GM18870 (cell line): ENCODE measurements around the gene UNC13A.
"Not testable (repeated sequence)": the region's sequence is repeated elsewhere in the genome, so short reads cannot be mapped to it uniquely, and the experiment has no call there.

Experiments
- ATAC-seq: cut with Tn5 transposase; IDR thresholded peaks from one replicate; pipeline ENCODE4 v1.9.1; 2021; ENCODE audit warnings: moderate library complexity; ENCODE audit not compliant: unreplicated experiment

Gene UNC13A

DNA sequence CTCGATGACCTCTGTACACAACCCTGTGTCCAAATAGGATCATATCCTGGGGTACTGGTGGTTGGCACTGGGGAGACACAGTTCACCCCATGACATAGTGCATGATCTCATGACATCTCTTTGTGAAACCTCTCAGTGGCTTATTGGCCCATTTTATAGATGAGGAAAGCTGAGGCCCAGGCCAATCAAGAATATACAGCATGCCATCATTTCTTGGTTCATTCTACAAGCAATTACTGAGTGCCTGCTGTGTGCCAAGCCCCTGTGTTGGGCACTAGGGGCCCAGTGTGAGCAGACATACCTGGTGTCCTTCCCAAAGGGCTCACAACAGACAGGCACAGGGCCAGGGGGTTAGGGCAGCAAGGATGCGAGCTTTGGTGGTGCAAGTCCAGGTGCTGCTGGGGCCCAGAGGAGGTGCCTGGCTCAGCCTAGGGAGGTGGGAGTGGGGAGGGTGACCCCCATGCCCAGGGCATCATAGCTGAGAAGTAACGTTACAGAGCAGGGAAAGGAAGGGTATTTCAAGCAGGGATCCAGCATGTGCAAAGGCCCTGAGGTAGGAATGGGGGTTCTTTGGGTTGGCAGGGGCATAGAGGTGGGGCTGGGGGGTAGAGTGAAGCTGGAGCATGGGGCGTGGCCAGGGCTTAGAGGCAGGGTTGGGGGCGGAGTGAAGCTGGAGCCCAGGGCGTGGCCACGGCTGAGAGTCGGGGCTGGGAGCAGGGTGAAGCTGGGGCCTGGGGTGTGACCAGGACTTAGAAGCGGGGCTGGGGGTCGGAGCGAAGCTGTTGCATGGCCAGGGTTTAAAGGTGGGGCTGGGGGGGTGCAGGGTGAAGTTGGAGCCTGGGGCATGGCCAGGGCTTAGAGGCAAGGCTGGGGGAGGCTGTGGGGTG, 112.0 kb downstream of the UNC13A start:
- ATAC-seq = no peak

DNA sequence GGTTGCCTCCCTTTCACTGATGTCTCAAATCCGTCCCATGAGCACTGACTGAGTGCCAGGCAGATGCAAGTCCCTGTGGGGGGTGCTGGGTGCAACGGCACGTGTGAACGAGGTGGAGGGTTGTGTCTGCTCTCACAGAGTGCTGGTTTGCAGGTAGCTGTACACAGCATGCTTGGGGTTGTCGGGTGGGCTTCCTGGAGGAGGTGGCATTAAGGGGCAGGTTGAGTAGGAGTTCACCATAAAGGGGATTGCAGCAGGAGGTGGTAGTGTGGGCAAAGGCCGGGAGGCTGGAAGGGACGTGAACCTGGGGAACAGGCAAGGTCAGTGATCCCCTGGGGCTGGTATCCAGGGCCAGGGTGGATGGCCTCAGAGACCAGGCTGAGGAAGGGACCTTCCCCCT, 115.5 kb downstream of the UNC13A start:
- ATAC-seq = no peak

DNA sequence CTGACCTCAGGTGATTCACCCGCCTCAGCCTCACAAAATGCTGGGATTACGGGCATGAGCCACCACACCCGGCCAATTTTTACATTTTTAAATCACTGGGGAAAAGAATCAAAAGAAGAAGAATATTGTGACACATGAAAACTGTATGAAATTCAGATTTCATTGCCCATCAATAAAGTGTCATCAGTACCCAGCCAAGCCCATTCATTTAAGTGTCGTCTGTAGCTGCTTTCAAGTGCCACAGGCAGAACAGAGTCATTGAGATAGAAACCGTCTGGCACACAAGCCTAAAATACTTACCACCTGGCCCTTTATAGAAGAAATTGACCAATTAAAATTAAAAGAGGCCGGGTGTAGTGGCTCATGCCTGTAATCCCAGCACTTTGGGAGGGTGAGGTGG, 117.4 kb downstream of the UNC13A start:
- ATAC-seq = no peak

DNA sequence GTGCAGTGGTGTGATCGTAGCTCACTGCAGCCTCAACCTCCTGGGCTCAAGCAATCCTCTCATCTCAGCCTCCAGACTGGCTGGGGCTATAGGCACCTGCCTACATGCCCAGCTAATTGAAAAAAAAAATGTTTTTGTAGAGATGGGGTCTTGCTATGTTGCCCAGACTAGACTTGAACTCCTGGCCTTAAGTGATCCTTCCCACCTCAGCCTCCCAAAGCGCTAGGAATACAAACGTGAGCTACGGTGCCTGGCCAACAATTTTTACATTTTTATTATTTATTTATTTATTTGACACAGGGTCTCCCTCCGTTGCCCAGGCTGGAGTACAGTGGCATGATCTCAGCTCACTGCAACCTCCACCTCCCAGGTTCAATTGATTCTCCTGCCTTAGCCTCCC, 117.9 kb downstream of the UNC13A start:
- ATAC-seq = not testable (repeated sequence)

DNA sequence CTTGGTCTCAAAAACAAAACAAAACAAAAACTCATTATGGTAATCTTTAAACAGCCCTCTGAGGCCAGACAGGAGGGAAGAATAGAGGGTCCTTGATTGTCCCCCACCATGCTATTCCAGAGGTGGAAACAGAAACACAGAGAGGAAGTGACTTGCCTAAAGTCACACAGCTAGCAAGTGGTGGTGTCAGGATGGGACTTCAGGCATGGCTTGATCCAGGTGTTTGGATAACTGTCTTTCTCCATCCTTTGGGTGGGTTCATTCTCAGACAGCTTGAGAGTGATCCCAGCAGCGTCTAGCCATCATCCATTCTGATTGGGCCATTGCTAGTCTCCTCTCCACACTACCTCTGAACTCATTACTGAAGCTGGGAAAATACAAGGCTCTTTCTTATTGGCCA, 120.2 kb downstream of the UNC13A start:
- ATAC-seq = no peak

DNA sequence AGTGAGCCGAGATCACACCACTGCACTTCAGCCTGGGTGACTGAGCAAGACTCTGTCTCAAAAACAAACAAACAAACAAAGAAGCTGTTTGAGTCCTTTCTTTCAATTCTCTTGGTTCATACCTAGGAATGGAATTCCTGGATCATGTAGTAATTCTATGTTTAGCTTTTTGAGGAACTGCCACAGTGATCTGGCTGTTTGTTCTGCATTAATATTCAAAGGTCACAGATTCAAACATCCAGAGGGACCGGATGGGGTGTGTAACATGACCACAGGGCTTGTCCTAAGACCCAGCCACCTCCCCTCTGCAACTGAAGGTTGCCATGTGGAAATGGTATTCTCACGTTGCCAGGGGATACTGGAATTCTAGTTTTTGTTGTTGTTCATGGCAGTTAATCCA, 122.5 kb downstream of the UNC13A start:
- no peak for ATAC-seq

DNA sequence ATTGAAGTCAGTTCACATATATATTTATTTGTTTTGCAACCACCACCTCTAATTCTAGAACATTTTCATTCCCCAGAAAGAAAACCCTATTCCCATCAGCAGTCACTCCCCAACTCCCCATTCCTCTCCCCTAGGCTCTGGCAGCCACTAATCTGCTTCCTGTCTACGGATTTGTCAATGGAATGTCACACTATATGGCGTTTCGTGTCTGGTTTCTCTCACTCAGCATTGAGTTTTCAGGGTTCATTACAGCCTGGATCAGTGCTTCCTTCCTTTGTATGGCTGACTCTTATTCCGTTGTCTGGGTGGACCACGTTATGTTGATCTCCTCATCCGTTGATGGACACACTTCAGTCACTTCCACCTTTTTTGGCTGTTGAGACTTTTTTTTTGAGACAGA, 123.4 kb downstream of the UNC13A start:
- ATAC-seq = no peak

DNA sequence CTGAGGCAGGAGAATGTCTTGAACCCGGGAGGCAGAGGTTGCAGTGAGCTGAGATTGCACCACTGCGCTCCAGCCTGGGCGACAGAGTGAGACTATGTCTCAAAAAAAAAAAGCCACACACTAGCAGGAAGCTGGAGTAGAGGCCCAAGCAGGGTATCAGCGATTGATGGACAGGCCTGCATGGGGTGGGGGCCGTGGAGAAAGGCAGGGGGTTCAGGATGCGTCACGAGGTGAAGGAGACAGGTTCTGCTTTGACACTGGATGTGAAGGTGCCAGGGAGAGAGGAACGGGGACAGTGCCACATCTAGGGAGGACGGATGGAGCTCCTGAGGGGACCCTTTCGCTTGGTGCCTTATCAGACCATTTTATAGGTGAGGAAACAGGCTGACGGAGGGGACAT, 125.6 kb downstream of the UNC13A start:
- no peak for ATAC-seq

DNA sequence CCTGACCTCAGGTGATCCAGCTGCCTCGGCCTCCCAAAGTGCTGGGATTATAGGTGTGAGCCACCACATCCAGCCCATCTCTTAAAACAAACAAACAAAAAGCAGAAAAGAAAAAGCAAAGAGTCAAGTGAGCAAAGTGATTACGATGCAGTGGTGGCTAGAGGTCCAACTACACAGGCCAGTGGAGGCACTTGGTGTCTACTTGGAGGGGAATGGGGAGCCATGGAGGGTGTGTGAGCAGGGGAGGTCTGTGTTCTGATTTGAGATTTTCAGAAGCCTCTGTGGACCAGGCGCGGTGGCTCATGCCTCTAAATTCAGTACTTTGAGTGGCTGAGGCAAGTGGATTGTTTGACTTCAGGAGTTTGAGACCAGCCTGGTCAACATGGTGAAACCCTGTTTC, 126.1 kb downstream of the UNC13A start:
- no peak for ATAC-seq

DNA sequence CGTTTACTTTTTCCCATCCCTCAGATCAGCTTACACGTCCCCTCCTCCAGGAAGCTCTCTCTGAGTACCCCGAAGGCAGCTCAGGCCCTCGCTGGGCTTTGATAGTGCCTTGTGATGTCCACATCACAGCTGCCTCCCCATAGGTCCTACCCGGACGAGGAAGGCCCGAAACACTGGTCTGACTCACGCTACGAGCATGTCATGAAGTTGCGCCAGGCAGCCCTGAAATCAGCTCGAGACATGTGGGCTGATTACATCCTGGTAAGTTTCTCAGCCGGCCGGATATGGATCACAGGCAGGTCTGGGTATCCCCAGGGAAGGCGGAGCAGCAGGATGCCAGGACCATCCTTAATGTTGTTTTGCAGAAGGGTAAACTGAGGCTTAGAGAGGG, 128.0 kb downstream of the UNC13A start:
- ATAC-seq = no peak

DNA sequence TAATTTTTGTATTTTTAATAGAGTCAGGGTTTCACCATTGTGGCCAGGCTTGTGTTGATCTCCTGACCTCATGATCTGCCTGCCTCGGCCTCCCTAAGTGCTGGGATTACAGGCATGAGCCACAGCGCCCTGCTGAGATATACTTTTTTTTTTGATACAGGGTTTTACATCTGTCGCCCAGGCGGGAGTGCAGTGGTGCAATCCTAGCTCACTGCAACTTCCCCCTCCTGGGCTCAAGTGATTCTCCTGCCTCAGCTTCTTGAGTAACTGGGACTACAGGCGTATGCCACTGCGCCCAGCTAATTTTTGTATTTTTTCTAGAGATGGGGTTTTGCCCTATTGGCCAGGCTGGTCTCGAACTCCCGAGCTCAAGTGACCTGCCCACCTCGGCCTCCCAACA, 130.7 kb downstream of the UNC13A start:
- no peak for ATAC-seq

DNA sequence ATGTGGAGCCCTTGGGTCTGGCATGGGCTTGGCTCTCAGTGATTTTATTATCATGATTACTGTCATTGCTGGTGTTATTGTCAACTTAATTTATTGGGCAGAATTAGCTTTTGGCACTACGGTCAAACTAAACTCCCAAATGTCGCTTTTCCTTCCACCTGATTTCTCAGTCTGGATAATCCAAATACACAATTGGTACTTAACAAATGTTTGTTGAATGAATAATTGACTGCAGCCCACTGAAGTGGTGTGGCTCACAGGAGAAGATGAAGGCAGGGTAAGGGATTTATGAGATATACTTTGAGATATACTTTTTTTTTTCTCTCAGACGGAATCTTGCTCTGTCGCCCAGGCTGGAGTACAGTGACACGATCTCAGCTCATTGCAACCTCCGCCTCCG, 131.2 kb downstream of the UNC13A start:
- no peak for ATAC-seq

DNA sequence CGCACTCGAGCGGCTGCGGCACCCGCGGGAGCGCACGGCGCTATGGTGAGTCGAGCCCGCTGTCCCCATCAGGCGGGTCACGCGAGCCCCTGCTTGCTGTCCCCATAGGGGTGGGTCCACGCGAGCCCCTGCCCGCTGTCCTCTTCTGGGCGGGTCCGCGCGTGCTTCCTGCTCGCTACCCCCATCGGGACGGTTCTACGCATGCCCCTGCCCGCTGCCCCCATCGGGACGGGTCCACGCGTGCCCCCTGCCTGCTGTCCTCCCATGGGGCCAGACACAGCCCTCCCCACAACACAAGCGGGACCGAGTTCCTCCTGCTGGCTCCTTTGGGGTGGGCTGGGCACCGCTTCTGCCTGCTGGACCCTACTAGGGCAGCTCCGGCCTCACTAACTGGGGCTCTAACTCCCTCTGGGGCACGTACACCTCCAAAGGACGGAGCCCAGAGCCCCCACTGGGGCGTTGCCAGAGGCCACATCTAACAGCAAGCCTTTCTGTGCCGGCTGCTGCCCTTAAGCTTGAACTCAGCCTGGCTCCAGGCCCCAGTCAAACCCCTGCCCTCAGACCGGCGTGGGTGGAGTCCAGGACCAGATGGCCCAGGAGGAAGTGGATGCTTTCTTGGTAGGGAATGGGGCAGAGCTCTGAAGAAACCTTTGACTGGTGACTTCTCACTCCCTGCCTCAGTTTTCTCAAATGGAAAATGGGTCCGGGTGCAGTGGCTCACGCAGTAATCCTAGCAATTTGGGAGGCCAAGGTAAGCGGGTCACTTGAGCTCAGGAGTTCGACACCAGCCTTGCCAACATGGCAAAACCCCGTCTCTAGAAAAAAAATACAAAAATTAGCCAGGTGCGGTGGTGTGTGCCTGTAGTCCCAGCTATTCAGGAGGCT, 132.0 kb downstream of the UNC13A start:
- peak; percentile 24 for ATAC-seq

DNA sequence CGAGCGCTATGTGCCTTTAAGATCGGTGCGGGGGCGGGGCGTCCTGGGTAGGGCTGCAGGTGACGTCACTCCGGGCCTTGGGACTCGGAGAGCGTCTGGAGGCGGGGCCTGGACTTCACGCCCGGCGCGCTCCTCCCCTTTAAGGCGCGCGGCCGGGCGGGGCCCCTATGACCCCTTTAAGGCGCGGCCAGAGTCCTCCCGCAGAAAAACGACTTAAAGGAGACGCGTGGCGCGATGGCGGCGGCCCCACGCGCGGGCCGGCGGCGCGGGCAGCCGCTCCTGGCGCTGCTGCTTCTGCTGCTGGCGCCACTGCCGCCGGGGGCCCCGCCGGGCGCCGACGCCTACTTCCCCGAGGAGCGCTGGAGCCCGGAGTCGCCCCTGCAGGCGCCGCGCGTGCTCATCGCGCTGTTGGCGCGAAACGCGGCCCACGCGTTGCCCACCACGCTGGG, 132.7 kb downstream of the UNC13A start, which contains the start of gene COLGALT1:
Gene COLGALT1 (plus strand): TSS at position 170 of the 449 bp plus-strand sequence. CDS start 65 bp downstream, at position 235.
- peak; percentile 54 for ATAC-seq

DNA sequence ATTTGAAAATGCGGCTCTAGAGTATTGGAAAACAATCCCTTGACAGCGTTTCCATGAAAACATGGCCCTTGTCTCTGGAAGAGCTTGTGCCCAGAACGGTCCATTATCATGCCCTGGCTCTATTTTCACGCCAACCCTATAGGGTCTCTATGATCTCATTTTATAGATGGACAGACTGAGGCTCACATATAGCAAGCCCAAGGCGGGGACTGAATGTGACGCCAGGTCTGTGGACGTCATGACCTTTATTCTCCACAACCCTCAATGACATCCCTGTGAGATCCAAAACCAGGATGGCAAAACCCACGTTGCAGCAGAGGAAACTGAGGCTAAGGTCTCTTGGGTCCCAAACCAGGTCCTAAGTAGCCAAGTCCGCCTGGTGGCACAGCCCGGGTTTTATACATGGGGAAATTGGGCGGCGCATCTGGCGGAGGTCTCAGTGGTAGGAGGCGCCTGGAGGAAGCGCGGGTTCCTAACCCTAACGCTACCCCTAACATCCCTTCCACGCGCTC, 133.1 kb downstream of the UNC13A start:
- peak; percentile 30 for ATAC-seq

DNA sequence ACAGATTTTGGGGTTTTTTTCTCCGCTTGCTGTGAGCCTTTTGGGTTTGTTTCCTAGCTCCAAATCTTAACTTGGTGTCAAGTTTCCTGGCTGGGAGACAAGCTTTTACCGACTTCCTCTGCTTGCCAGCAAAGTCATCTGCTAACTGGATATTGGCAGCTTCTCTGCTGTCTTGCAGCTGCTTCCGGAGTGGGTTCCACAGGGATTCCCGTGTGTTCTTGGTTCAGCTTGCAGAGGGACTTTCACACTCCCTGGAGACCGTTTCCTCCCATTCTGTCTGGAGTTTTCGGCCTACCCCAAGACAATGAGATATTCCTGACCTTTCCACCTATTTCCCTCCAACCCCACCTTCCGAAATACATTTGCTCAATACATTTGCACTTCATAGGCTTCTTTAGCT, 134.9 kb downstream of the UNC13A start:
- ATAC-seq = no peak

DNA sequence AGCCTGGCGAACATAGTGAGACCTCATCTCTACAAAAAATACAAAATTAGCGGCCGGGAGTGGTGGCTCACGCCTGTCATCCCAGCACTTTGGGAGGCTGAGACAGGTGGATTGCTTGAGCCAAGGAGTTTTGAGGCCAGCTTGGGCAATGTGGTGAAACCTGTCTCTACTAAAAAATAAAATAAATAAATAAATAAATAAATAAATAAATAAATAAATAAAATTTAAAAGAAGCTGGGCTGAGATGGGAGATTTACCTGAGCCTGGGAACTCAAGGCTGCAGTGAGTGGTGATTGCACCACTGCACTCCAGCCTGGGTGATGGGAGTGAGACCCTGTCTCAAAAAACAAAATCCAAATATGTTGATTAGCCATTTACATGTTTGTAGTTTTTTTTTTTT, 135.4 kb downstream of the UNC13A start:
- not testable (repeated sequence) for ATAC-seq
